ENCODE data around the gene SLC6A3.
"Not testable (repeated sequence)": the region's sequence is repeated elsewhere in the genome, so short reads cannot be mapped to it uniquely, and the experiment has no call there.

SLC6A3 gene

GRCh38 chr5:1385395-1386273 lies 59.6 kb downstream of the SLC6A3 start:
- DNase-seq: peak; percentile 67

- no peak for DNase-seq
These were observed 60.7 kb downstream of the SLC6A3 start for GRCh38 chr5:1384521-1384920.

- DNase-seq: no peak
These were observed 61.3 kb downstream of the SLC6A3 start for GRCh38 chr5:1383886-1384401.

GRCh38 chr5:1383344-1383743 lies 61.9 kb downstream of the SLC6A3 start:
- DNase-seq: no peak

GRCh38 chr5:1382248-1382700 lies 63.0 kb downstream of the SLC6A3 start:
- no peak for DNase-seq

- no peak for DNase-seq
These were observed 63.6 kb downstream of the SLC6A3 start for GRCh38 chr5:1381370-1382247.

GRCh38 chr5:1380910-1381309 lies 64.3 kb downstream of the SLC6A3 start:
- DNase-seq: no peak

- DNase-seq: peak; percentile 41
These were observed 65.0 kb downstream of the SLC6A3 start for GRCh38 chr5:1380011-1380817.

- DNase-seq: no peak
These were observed 66.2 kb downstream of the SLC6A3 start for GRCh38 chr5:1378866-1379659.

GRCh38 chr5:1378096-1378495 lies 67.1 kb downstream of the SLC6A3 start:
- DNase-seq: no peak

GRCh38 chr5:1376981-1377380 lies 68.3 kb downstream of the SLC6A3 start:
- DNase-seq: no peak

- no peak for DNase-seq
These were observed 69.1 kb downstream of the SLC6A3 start for GRCh38 chr5:1375871-1376810.

- DNase-seq: no peak
These were observed 70.6 kb downstream of the SLC6A3 start for GRCh38 chr5:1374679-1375055.

- DNase-seq: no peak
These were observed 71.1 kb downstream of the SLC6A3 start for GRCh38 chr5:1374030-1374678.

GRCh38 chr5:1371972-1372342 lies 73.3 kb downstream of the SLC6A3 start:
- DNase-seq: not testable (repeated sequence)

- no peak for DNase-seq
These were observed 73.8 kb downstream of the SLC6A3 start for GRCh38 chr5:1371218-1371971.

- DNase-seq: no peak
These were observed 75.2 kb downstream of the SLC6A3 start for GRCh38 chr5:1370006-1370405.

- DNase-seq: no peak
These were observed 76.5 kb downstream of the SLC6A3 start for GRCh38 chr5:1368756-1369155.

GRCh38 chr5:1368236-1368635 lies 77.0 kb downstream of the SLC6A3 start:
- no peak for DNase-seq
